Stomach (tissue), 4 donors: ENCODE data around the gene CRTC1.

Experiments used
- EP300 ChIP-seq: sonication (generic); formaldehyde crosslinking; IDR thresholded peaks from one replicate; pipeline ENCODE4 v1.6.1; 2017; ENCODE audit warnings: antibody characterized with exemption
- POLR2A ChIP-seq, 4 donors: fragments of 450-650 bp; IDR thresholded peaks; one replicate each; pipeline ENCODE4 v1.6.1; 2016; ENCODE audit warnings: antibody characterized with exemption in 4 of 4, control low read depth in 2 of 4, mild to moderate bottlenecking in 1 of 4, moderate library complexity in 1 of 4
- TF ChIP-seq, protein P1 (sequence below), 7 experiments: fragments of 450-650 bp in 4 of 7; fragments of 200-600 bp in 3 of 7; sonication (generic) in 3 of 7; IDR thresholded peaks; one replicate each; pipeline ENCODE4 v1.5.1; 2016 to 2019; ENCODE audit warnings: antibody characterized with exemption in 7 of 7, control low read depth in 2 of 7, mild to moderate bottlenecking in 1 of 7

DNA sequence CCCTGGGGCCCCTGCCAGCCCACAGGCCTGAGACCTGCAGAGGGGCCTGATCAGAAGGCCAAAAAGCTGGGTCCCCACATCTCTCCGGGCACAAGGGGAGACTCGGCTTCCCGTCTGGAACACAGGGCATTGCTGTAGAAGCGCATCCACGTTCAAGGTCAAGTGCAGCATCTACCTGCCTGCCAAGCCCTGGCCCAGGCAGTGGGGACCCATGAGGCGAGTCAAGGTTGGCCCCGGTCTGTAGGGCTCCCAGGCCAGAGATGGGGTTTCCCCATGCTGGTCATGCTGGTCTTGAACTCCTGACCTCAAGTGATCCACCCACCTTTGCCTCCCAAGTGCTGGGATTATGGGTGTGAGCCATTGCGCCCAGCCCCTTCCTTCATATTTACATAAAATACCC, 121.2 kb downstream of the CRTC1 start:
- TF ChIP-seq, protein P1, sequence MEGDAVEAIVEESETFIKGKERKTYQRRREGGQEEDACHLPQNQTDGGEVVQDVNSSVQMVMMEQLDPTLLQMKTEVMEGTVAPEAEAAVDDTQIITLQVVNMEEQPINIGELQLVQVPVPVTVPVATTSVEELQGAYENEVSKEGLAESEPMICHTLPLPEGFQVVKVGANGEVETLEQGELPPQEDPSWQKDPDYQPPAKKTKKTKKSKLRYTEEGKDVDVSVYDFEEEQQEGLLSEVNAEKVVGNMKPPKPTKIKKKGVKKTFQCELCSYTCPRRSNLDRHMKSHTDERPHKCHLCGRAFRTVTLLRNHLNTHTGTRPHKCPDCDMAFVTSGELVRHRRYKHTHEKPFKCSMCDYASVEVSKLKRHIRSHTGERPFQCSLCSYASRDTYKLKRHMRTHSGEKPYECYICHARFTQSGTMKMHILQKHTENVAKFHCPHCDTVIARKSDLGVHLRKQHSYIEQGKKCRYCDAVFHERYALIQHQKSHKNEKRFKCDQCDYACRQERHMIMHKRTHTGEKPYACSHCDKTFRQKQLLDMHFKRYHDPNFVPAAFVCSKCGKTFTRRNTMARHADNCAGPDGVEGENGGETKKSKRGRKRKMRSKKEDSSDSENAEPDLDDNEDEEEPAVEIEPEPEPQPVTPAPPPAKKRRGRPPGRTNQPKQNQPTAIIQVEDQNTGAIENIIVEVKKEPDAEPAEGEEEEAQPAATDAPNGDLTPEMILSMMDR (IDR thresholded peaks at IDR 0.05) = no peak
- TF ChIP-seq POLR2A (IDR thresholded peaks at IDR 0.05) = no peak
- TF ChIP-seq EP300 = no peak
